SK-N-SH (cell line): ENCODE measurements around the gene CCL26. TPM values are rescaled to one million over a fixed set of nuclear protein-coding genes. Genes with fewer than 3 reads are reported as not detected.

Experiments used
- CHD2 ChIP-seq: fragments of 150-350 bp; IDR thresholded peaks from 2 replicates; pipeline ENCODE4 v1.6.1; 2018; ENCODE audit warnings: low read length; ENCODE audit not compliant: partially characterized antibody
- MEF2A ChIP-seq: IDR thresholded peaks from 2 replicates; pipeline ENCODE4 v1.4.0; 2012; ENCODE audit warnings: low read depth, borderline replicate concordance
- RFX5 ChIP-seq: IDR thresholded peaks from 2 replicates; pipeline ENCODE4 v1.6.1; 2012; ENCODE audit warnings: mild to moderate bottlenecking, improper control_type of control experiment, low read length
- RXRA ChIP-seq: IDR thresholded peaks from 2 replicates; pipeline ENCODE4 v1.4.0; 2012; ENCODE audit warnings: low read depth, mild to moderate bottlenecking, borderline replicate concordance
- SMC3 ChIP-seq: IDR thresholded peaks from 2 replicates; pipeline ENCODE4 v1.6.1; 2012; ENCODE audit warnings: low read depth, low read length, improper control_type of control experiment
- polyA plus RNA-seq, 3 experiments: library from polyadenylated mRNA; depleted of rRNA; stranded (reverse); fragments of >200 nt; gene quantifications; 2 replicates each; pipeline ENCODE4 v1.2.3, GENCODE V29; 2012
- TF ChIP-seq, protein P1 (sequence below): IDR thresholded peaks from 2 replicates; pipeline ENCODE4; 2012
- TF ChIP-seq, protein P2 (sequence below): IDR thresholded peaks from 2 replicates; pipeline ENCODE4 v1.6.1; 2012; ENCODE audit warnings: mild to moderate bottlenecking, low read depth, low read length, moderate library complexity
- TF ChIP-seq, protein P3 (sequence below): IDR thresholded peaks from 2 replicates; pipeline ENCODE4 v1.4.0; 2012; ENCODE audit warnings: low read depth, borderline replicate concordance
- TF ChIP-seq, protein P4 (sequence below): fragments of 200-600 bp; sonication (generic); IDR thresholded peaks from 2 replicates; pipeline ENCODE4 v1.6.1; 2017; ENCODE audit warnings: antibody characterized with exemption, mild to moderate bottlenecking, moderate library complexity
- TF ChIP-seq, protein P5 (sequence below): fragments of 150-350 bp; IDR thresholded peaks from 2 replicates; pipeline ENCODE4 v1.6.1; 2017; ENCODE audit warnings: antibody characterized with exemption, low read length, low read depth, borderline replicate concordance

The CCL26 gene
- polyA plus RNA-seq, 1 of the 3 experiments (the other 2 are of a cell fraction): not detected

DNA sequence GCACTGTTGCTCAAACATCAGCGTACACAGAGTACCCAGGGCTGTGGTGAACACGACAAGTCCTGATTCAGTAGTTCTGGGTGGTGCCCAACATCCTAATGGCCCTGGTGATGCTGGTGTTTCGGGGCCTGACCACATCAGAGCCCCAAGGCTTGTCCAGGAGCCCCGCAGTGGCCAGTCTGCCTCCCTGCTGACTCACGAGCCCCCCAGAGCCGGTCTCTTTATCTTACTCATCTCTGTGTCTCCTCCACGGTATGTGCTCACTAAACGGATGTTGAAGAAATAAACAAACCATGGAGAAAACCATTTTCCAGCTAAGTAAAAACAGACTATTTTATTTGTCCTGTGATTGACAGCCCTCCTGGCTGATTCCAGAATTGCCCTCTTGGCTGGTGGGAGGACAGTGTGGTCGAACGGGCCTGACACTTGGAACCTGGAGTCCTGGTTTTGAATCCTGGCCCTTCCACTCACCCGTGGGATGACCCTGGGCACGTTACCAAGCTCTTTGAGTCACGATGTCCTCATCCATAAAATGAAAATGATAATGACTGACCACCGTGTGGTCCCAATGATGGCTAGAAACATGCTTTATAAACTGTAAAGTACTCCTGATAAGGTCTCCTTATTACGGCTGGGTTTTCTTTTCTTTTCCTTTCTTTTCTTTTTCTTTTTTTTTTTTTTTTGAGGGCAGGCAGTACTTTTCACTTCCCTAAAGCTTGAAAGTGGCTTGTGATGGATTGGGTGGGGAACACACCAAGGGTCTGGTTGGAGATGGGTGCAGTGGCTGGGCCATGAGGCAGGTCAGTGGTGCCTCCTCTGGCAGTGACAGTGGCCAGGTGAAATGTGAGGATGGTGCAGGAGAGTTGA is 39.0 kb downstream of the CCL26 start (continued):
- TF ChIP-seq RFX5 (no peak), MEF2A (peak; percentile 9; the same call in 1 of the 2 replicates), CHD2 (no peak), RXRA (peak; percentile 82; the same call in 1 of the 2 replicates), SMC3 (no peak)
- TF ChIP-seq, protein P1, sequence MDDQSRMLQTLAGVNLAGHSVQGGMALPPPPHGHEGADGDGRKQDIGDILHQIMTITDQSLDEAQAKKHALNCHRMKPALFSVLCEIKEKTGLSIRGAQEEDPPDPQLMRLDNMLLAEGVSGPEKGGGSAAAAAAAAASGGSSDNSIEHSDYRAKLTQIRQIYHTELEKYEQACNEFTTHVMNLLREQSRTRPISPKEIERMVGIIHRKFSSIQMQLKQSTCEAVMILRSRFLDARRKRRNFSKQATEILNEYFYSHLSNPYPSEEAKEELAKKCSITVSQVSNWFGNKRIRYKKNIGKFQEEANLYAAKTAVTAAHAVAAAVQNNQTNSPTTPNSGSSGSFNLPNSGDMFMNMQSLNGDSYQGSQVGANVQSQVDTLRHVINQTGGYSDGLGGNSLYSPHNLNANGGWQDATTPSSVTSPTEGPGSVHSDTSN: peak; percentile 92
- TF ChIP-seq, protein P2, sequence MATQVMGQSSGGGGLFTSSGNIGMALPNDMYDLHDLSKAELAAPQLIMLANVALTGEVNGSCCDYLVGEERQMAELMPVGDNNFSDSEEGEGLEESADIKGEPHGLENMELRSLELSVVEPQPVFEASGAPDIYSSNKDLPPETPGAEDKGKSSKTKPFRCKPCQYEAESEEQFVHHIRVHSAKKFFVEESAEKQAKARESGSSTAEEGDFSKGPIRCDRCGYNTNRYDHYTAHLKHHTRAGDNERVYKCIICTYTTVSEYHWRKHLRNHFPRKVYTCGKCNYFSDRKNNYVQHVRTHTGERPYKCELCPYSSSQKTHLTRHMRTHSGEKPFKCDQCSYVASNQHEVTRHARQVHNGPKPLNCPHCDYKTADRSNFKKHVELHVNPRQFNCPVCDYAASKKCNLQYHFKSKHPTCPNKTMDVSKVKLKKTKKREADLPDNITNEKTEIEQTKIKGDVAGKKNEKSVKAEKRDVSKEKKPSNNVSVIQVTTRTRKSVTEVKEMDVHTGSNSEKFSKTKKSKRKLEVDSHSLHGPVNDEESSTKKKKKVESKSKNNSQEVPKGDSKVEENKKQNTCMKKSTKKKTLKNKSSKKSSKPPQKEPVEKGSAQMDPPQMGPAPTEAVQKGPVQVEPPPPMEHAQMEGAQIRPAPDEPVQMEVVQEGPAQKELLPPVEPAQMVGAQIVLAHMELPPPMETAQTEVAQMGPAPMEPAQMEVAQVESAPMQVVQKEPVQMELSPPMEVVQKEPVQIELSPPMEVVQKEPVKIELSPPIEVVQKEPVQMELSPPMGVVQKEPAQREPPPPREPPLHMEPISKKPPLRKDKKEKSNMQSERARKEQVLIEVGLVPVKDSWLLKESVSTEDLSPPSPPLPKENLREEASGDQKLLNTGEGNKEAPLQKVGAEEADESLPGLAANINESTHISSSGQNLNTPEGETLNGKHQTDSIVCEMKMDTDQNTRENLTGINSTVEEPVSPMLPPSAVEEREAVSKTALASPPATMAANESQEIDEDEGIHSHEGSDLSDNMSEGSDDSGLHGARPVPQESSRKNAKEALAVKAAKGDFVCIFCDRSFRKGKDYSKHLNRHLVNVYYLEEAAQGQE: peak; percentile 66; the same call in 1 of the 2 replicates
- TF ChIP-seq, protein P3, sequence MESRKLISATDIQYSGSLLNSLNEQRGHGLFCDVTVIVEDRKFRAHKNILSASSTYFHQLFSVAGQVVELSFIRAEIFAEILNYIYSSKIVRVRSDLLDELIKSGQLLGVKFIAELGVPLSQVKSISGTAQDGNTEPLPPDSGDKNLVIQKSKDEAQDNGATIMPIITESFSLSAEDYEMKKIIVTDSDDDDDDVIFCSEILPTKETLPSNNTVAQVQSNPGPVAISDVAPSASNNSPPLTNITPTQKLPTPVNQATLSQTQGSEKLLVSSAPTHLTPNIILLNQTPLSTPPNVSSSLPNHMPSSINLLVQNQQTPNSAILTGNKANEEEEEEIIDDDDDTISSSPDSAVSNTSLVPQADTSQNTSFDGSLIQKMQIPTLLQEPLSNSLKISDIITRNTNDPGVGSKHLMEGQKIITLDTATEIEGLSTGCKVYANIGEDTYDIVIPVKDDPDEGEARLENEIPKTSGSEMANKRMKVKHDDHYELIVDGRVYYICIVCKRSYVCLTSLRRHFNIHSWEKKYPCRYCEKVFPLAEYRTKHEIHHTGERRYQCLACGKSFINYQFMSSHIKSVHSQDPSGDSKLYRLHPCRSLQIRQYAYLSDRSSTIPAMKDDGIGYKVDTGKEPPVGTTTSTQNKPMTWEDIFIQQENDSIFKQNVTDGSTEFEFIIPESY: 0 out of 2 replicates have a peak, but pooled peaks have one; percentile 61
- TF ChIP-seq, protein P4, sequence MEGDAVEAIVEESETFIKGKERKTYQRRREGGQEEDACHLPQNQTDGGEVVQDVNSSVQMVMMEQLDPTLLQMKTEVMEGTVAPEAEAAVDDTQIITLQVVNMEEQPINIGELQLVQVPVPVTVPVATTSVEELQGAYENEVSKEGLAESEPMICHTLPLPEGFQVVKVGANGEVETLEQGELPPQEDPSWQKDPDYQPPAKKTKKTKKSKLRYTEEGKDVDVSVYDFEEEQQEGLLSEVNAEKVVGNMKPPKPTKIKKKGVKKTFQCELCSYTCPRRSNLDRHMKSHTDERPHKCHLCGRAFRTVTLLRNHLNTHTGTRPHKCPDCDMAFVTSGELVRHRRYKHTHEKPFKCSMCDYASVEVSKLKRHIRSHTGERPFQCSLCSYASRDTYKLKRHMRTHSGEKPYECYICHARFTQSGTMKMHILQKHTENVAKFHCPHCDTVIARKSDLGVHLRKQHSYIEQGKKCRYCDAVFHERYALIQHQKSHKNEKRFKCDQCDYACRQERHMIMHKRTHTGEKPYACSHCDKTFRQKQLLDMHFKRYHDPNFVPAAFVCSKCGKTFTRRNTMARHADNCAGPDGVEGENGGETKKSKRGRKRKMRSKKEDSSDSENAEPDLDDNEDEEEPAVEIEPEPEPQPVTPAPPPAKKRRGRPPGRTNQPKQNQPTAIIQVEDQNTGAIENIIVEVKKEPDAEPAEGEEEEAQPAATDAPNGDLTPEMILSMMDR: no peak
- TF ChIP-seq, protein P5, sequence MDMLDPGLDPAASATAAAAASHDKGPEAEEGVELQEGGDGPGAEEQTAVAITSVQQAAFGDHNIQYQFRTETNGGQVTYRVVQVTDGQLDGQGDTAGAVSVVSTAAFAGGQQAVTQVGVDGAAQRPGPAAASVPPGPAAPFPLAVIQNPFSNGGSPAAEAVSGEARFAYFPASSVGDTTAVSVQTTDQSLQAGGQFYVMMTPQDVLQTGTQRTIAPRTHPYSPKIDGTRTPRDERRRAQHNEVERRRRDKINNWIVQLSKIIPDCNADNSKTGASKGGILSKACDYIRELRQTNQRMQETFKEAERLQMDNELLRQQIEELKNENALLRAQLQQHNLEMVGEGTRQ: no peak
